Hypothalamus (tissue), 51 donors: ENCODE results near the gene ANKRD65.
A peak's percentile ranks its signal among the peaks of the same experiment; 100 is the strongest.
"Not testable (repeated sequence)": the region's sequence is repeated elsewhere in the genome, so short reads cannot be mapped to it uniquely, and the experiment has no call there.

Experiments
- DNase-seq, 51 donors: peaks; one replicate each; lab custom pipeline; 2025; lab: John Stamatoyannopoulos, UW

Gene ANKRD65

GRCh38 chr1:1418464-1419362, 2.4 kb downstream of the ANKRD65 start:
- DNase-seq = no peak

- DNase-seq = not testable (repeated sequence)
Measured at GRCh38 chr1:1417825-1418463, 3.1 kb downstream of the ANKRD65 start.

DNA sequence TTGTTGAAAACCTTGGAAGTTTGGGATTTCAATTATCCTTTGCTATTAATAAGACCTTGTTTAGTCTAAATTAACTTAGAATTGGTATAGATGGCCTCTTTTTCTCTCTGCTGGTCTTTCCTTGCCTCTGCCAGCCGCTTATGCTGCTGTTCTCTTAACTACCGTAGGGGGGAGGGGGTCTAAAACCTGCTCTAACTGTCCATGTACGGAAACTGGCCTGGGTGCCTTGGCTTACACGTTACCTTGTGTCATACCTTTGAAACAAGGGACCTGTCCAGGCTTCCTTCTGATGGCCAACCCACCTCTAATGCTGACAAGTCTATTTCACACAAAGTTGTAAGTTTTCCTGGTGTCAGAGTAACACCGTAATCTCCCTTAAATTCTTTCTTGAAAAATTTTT, 3.7 kb downstream of the ANKRD65 start:
- DNase-seq = not testable (repeated sequence)

- DNase-seq = no peak
Measured at GRCh38 chr1:1415751-1416150, 5.3 kb downstream of the ANKRD65 start.

DNA sequence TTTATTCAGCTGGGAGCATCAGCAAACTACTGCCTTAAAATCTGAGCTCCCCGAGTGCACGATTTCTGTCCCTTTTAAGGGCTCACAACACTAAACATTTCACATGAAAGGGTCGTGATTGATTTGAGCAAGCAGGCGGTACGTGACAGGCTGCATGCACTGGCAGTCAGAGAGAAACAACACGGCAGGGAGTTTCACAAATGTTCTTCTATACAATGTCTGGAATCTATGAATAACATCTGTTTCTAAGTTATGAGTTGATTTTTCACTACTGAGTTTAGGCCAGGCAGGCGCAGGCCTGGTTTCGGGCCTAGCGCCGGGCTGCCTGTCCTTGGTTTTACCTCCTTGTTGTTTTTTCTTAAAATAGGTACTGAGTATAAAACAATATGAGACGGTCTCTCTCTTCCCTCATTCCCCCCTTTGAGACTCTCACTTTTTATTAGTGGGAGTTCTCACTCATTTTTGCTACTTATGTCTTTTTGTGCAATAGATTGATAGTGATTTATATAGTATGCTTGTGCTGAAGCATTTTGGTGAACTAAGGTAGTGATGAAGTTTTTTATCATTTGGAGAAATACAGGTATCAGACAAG, 8.7 kb downstream of the ANKRD65 start:
- DNase-seq = not testable (repeated sequence)

- DNase-seq = no peak
Measured at GRCh38 chr1:1411626-1412025, 9.4 kb downstream of the ANKRD65 start.

GRCh38 chr1:1410238-1410637, 10.8 kb downstream of the ANKRD65 start:
- not testable (repeated sequence) for DNase-seq

DNA sequence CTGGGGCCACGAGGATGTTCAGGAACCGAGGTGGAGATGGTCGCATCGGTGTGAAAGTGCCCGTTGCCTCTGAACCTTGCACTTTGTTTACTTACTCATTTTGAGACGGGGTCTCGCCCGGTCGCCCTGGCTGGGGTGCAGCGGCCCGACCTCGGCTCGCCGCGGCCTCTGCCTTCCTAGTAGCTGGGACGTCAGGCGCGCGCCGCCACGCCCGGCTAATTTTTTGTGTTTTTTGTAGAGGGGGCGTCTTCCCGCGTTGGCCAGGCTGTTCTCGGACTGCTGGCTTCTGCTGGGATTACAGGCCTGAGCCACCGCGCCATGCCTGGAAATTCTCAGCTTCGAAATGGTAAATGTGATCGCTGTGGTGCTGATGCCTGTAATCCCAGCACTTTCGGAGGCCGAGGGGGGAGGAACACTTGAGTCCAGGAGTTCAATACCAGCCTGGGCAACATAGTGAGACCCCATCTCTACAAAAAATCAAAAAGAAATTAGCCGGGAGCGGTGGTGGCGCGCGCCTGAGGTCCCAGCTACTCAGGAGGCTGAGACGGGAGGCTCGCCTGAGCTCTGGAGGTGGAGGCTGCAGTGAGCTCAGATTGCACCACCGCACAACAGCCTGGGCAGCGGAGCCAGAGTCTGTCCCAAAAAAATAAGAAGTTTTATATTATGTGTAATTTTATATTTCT, 13.3 kb downstream of the ANKRD65 start:
- DNase-seq = no peak

DNA sequence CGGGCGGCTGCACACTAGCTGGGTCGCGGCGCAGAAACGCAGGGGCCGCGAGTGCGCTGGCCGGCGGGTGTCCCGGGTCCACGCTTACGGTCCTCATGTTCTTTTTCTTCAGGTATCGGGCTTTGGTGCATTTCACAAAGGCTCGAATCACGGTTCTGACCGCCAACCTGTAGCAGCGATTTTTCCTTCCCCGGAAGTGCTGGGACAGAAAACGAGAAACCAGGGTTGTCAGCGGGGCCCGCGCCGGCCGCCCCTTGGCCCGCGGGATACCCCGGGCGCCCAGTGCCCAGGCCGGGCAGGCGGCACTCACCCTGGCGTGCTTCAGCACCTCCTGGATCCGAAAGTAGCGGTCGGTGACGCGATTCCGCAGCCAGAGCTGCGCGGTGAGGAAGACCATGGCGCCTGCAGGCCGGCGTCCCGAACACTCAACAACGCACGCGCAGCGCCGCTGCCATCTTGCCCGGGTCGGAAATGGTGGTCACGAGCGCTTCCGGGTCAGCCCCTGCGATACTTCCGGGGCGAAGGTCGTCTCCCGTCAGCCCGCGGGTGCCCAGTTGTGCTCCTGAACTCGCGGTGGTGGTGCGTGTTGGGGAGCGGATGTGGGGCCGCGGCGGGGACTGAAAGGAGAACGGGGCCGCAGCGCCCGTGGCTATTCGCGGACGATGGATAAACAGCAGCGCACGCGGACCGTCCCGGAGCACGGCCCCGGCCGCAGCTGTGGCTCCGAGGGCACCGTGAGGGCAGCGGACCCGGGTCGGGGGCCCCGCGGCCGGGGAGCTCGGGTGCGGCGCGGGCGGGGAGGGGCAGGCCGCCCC, 14.0 kb downstream of the ANKRD65 start, which contains the start of gene MRPL20:
MRPL20 (minus strand) TSS at position 473 of the 815 bp plus-strand sequence; CDS start at position 397, 76 bp downstream.
- DNase-seq = peak; percentile 67 to 95 (median 89)

- no peak for DNase-seq
Measured at GRCh38 chr1:1406101-1406820, 14.8 kb downstream of the ANKRD65 start.

DNA sequence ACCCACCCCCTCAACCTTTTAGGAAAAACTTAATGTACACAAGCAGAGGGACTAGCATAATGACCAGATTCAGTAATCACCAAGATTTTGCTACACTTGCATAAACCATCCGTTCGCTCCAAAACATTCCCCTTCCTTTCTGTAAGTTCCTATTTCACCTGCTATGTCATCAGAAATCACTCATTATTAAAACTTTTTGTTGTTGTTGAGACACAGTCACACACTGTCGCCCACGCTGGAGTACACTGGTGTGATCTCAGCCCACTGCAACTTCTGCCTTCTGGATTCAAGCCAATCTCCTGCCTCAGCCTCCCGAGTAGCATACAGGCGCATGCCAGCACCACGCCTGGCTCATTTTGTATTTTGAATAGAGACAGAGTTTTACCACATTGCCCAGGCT, 17.4 kb downstream of the ANKRD65 start:
- no peak for DNase-seq

DNA sequence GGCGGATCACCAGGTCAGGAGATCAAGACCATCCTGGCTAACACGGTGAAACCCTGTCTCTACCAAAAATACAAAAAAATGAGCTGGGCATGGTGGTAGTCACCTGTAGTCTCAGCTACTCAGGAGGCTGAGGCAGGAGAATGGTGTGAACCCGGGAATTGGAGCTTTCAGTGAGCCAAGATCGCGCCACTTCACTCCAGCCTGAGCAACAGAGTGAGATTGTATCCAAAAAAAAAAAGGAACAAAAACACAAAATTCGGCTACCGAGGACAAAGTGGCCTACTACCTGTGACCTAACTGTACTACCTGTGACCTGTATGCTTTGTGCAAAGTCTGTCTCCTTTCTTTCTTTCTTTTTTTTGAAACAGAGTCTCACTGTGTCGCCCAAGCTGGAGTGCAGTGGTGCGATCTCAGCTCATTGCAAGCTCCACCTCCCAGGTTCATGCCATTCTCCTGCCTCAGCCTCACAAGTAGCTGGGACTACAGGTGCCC, 18.1 kb downstream of the ANKRD65 start:
- not testable (repeated sequence) for DNase-seq

DNA sequence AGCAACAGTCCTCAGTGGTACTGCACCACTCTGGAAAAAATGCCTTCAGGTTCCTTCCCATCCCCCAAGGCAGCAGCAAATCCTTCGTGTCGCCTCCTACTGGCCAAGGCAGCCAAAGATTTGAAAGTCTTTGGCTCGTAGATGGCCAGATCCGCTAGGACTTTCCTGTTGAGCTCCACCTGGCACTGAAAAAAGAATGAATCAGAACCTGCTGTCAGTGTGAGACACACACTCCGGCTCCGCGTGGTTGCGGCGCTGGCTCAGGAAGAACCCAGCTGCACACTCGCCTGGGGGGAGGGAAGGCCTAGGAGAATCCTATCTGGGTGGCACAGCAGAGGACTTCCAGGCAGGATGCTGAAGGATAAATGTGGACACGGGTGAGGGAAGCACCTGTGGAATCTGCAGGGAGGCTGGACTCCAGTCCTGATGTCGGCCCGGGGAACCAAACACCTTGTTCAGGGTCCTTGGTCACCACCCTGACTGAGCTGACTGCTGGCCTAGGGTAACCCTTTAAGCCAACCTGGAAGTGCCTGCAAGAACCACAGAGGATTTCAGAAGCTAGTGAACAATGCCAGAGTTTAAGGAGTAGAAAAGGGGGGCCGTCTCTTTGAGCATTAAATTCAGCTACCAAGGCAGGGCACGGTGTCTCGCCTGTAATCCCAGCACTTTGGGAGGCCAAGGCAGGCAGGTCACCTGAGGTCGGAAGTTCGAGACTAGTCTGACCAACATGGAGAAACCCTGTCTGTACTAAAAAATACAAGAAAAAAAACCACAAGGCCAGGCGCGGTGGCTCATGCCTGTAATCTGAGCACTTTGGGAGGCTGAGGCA, 18.8 kb downstream of the ANKRD65 start:
- peak in 1 of 51 donors; percentile 39 for DNase-seq

GRCh38 chr1:1401457-1402010, 19.5 kb downstream of the ANKRD65 start:
- no peak for DNase-seq

- DNase-seq = no peak
Measured at GRCh38 chr1:1400576-1401456, 20.3 kb downstream of the ANKRD65 start.

GRCh38 chr1:1399872-1400575, 21.1 kb downstream of the ANKRD65 start:
- DNase-seq = no peak
